Ishikawa (cell line): ENCODE results near the gene MARCKSL1.

Experiments
- CREB1 ChIP-seq: IDR thresholded peaks from 2 replicates; pipeline ENCODE4 v1.6.1; 2012; ENCODE audit warnings: low read depth
- REST ChIP-seq: IDR thresholded peaks from 2 replicates; pipeline ENCODE4 v1.6.1; 2012; ENCODE audit warnings: low read depth, mild to moderate bottlenecking
- TAF1 ChIP-seq: IDR thresholded peaks from 2 replicates; pipeline ENCODE4 v1.6.1; 2012; ENCODE audit warnings: low read depth, mild to moderate bottlenecking

DNA sequence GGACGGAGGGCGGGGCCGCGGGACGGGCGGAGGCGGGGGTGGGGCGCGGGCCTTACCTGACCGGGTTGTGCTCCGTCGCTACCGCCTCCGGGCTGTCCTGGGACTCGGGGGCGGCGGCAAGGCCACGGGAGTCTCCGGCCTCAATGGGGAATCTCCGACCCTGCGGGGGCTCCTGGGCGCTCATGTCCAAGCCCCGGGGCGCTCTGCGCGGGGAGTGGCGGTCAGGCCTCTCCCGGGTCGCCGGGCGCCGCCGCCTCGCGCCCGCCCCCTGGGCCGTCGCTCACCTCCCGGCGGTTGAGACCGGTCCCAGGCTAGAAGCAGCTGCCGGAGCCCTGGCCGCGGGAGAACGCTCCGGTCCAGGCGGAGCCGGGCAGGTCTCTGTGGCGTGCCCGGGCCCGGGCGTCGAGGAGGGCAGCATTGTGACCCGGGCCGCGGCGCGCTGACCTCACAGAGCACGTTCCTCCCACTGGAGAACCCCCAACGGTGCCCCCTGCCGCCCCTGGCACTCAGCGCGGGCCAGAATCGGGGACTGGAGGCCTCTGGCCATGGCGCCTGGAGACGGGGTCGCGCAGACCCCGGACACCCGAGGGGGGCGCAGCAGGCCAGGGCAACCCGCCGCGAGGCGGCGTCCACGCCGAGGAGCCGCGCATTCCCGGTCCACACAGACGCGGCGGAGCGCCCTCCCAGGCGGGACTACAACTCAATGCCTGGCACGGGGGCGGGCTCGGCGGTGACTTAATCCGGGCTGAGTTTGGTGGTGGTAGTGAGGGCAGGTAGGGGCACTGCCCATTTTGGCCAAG, 25.8 kb upstream of the MARCKSL1 start:
- TF ChIP-seq TAF1 (no peak), REST (no peak), CREB1 (no peak)
